SW480 (cell line): ENCODE results near the gene DPYD.

Source experiments
- DNase-seq: peaks from one replicate; pipeline ENCODE4 v3.0.0-alpha.2; 2016; ENCODE audit warnings: low spot score

DPYD gene

DNA sequence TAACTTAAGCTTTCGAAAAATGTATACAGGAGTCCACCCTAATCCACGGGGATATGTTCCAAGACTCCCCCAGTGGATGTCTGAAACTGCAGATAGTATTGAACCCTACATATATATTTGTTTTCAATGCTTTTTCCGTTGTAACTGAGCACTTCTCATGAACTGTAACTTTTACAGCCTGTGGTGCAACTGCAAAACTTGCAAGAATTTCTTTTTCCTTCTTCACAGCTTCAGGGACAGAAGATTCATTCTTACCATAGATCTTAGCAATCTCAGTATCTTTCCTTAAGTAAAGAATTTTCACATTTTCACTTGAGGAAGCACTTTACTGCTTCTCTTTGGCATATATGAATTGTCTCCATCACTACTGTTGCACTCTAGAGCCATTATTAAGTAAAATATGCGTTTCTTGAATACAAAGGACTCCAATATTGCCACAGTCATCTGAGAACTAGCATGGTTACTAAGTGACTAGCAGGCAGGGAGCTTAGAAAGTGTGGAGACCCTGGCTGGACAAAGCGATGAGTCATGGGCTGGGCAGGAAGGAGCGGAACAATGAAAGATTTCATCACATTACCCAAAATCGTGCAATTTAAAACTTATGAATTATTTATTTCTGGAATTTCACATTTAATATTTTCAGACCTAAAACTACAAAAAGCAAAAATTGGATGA, 14.1 kb downstream of the DPYD start:
- DNase-seq: no peak

- DNase-seq: no peak
These were observed 15.5 kb downstream of the DPYD start for GRCh38 chr1:97905141-97905940.

DNA sequence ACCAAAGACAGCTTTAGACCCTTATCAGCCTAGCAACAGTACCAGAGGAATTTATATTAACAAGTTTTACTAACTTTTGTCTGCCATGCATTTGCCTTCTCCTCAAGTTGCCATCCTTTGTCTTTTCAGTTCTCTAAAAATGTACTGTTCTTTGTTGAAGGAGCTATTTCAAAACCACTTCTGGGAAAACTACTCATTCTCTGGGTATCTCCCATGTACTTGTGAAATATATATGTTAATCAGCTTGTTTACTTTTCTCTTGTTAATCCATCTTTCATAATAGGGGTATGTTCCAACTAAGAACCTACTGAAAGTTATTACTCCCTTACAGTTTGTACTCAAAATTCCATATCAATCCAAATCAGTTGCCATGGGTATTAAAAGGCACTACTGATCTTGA, 16.3 kb downstream of the DPYD start:
- no peak for DNase-seq

GRCh38 chr1:97903626-97904025, 17.2 kb downstream of the DPYD start:
- DNase-seq: no peak

DNA sequence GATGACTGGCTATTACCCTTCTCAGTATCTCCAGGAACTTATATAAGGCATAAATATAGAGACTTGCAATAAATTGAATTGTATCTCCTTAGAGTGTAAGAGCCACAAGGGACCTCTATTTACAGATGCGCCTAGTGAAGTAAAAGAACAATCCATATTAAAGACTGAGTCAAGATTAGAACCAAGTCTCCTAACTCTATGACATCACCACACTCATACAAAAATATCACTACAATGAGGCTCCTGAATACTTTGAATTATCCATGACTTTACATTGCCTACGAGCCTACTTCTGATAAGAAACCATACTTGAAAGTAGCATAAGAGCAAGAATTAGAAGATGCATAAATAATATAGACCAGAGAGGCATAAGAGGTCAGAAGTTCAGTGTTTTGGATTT, 18.8 kb downstream of the DPYD start:
- no peak for DNase-seq

DNA sequence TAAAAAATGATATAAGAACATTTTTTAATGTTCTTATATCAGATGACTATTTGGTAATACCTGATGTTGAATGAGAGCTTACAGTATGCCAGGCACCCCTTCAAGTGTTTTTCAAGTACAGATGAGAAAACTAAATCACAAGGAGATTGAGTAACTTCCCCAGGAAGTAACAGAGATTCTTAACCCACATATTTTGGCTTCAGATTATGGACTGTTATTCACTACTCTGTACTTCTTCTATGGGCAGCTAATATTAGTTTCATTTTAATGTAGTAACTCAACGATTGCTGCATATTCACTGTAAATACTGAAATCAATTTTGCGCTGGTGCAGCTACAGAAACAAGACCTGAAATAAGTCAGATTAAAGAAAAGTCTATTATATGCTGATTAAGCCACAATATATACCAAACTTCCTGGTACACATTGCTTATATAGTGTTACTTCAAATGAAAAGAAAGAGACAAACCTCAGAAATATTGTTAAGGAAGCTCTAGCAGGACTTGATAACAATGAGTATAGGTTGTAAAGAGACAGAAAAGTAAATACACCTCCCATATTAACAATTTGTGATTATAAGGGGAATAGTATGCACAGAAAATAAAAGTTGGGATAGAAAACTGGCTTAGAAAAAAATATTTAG, 19.7 kb downstream of the DPYD start:
- DNase-seq: no peak

- DNase-seq: no peak
These were observed 21.9 kb downstream of the DPYD start for GRCh38 chr1:97898948-97899347.

GRCh38 chr1:97895278-97895677, 25.6 kb downstream of the DPYD start:
- DNase-seq: no peak

GRCh38 chr1:97893844-97894243, 27.0 kb downstream of the DPYD start:
- DNase-seq: no peak

- no peak for DNase-seq
These were observed 34.6 kb downstream of the DPYD start for GRCh38 chr1:97886199-97886598.

- DNase-seq: no peak
These were observed 37.0 kb downstream of the DPYD start for GRCh38 chr1:97883823-97884222.

DNA sequence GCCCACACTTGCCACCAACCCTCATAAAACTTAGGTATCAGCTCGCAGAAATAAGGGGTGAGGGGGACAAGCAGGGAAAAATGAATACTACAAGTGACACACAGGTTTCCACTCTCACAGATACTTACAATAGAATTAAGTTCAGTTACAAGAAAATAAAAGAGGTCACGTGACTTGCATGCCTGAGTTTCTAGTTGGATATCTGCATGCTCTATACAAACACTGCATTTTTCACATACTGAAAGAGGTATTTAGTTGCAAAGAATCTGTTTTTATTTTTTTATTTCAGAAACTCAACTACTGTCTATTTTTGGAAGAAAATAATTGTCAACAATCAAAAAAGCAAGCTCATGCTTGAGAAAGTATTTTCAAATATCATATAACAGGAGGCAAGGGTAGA, 43.5 kb downstream of the DPYD start:
- DNase-seq: no peak

DNA sequence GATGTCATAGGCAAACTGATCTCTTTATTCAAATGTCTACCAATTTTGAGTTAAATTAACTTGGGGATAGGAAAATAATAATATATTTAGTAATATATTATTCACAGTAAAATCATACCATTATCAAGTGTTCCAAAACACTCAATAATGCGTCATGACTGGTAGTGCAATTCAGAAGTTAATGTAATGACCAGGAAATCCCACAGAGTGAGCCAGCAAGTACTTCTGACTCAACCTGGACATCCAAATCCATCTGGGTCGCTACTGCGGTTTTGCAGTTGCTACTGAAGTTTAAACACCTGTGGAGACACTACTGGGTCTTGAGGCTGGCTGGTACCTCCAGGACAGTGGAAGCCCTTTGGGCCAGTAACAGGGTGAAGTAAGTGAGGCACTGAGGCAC, 44.8 kb downstream of the DPYD start:
- DNase-seq: no peak

GRCh38 chr1:97870589-97870988, 50.2 kb downstream of the DPYD start:
- DNase-seq: no peak

- DNase-seq: no peak
These were observed 51.4 kb downstream of the DPYD start for GRCh38 chr1:97869441-97869840.

- DNase-seq: no peak
These were observed 53.7 kb downstream of the DPYD start for GRCh38 chr1:97867127-97867526.

DNA sequence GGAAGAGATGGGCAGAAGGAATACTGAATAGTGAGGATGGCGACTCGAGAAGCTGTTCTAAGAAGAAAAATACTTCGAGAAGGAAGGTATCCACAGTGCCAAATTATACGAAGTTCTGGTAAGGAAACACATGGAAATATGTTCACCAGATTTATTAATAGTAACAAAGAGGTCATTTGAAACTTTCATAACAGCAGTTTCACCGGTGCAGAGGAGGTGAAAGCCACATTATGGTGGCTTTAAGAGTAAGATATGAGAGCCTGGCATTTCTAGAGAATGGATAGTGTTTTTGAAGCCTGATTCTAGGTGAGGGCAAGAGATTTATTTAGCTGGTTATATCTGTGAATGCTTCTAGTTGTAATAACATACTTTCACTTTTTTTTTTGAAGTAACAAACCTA, 56.2 kb downstream of the DPYD start:
- DNase-seq: no peak

- no peak for DNase-seq
These were observed 67.6 kb downstream of the DPYD start for GRCh38 chr1:97853221-97853620.

DNA sequence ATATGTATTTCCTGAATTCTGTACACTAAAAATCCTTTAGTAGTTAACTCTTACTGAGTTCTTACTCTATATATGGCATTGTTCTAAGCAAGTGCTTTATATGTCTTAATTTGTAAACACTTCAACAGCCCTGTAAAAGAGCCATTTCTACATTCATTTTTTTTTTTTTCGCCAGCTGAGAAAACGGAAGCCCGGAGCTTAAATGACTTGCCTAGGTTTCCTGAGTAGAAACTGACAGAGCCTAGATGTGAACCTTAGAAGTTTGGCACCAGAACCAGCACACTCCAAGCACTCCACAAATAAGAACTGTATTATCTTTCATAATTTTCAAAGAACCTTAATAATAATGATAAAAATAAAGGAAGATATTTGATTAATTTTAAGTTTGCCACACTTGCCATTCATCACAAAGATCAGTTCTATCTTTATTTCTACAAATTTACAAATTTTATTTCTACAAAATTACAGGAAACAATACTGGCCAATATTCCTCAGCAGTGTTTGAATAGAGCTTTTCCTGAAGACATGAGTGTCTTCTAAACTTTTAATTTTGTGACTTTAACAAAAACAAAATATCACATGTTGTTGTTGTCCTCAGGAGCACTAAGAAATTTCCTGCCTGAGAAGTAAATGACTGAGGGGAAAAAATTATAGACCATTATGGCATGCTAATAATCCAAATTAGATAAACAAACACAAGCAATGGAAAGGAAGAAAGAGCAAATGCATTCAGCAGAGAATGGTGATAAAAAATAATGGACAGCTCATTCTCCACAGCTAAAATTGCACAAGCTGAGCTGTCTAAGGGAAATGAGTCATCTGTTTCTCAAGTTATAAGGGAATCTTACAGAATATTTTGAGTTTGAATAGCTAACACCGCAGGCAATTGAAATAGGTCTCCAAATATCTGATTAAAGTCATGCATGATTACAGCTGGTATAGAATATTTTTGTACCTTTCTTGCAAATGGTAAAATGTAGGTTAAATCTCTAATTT, 71.2 kb downstream of the DPYD start:
- DNase-seq: no peak

- no peak for DNase-seq
These were observed 75.0 kb downstream of the DPYD start for GRCh38 chr1:97845805-97846204.

- DNase-seq: no peak
These were observed 76.2 kb downstream of the DPYD start for GRCh38 chr1:97844552-97845089.

DNA sequence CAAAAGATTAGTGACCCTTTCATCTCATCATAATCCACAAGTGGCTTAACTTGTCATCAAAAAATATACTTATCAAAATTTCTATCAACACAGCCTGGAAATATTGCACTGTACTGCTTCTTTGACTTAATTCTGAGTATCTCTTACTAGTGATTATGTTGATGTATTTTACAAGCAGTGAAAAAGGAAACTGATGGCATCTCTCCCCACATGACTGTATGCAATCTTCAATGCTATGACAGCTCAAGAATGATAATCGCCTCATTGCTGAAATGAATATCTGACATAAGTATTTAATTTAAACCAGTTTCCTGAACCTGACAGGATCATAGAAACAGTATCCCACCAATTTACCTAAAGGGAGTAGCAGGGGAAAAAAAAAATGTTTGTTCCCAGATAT, 79.5 kb downstream of the DPYD start:
- no peak for DNase-seq
